Head of caudate nucleus (tissue), 42 donors: ENCODE data around the gene TNFRSF11A.

Experiments used
- DNase-seq, 42 donors: peaks; one replicate each; pipeline versions ENCODE4 v3.0.0 to v3.0.0-alpha.2; 2020 to 2021; ENCODE audit warnings: mixed read lengths in 7 of 42
- intact Hi-C: fragments of 100-400 bp; cut with DNase I; formaldehyde crosslinking; loops from one replicate; pipeline ENCODE4 v1.15.0; 2022

TNFRSF11A gene

GRCh38 chr18:62369129-62369644 is 44.1 kb downstream of the TNFRSF11A start:
- DNase-seq = no peak
- intact Hi-C loops = no loop called here

DNA sequence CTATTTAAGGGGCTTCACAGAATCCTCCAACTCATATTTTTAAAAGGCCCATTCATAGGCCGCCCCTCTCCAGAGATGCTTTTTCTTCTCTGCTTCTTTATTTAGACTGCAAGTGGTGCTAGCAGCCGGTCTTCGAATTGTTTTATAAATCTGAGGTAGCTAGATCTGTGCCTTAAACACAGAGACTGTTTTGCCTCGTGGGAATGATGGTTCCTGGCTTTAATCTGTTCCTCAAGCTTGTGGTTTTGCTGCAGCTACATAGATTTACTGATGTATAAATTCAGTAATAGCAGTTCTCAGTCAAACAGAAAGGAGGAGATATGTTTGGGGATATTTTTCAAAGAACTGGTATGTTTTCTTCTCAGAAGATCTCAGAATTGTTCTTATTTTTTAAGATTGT is 45.3 kb downstream of the TNFRSF11A start:
- intact Hi-C loops = no loop called here
- DNase-seq = no peak

- intact Hi-C loops = no loop called here
These were observed 46.3 kb downstream of the TNFRSF11A start for GRCh38 chr18:62371436-62371835.

DNA sequence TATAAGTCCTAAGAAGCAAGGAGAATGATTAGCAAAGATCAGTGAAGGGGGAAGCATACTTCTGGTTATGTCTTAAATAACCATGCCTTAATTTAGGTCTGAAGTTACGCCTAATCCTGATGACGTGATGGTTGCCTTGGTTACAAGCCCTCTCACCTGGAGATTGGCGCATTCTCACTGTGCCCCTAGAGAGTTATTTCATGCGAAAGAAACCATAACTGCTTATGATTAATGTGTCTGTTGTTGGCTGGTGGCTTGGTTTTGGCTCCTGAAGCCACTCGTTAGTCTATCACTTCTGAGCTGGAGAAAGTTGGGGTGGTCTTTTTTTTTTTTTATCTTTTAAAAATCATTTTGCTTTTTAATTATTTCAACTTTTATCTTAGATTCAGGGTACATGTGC is 47.0 kb downstream of the TNFRSF11A start:
- DNase-seq = peak in 41 of 42 donors; percentile 26 to 91 (median 69)
- intact Hi-C loops = no loop called here

More at GRCh38 chr18:62371436-62371835, 46.3 kb downstream of the TNFRSF11A start:
- DNase-seq = no peak

DNA sequence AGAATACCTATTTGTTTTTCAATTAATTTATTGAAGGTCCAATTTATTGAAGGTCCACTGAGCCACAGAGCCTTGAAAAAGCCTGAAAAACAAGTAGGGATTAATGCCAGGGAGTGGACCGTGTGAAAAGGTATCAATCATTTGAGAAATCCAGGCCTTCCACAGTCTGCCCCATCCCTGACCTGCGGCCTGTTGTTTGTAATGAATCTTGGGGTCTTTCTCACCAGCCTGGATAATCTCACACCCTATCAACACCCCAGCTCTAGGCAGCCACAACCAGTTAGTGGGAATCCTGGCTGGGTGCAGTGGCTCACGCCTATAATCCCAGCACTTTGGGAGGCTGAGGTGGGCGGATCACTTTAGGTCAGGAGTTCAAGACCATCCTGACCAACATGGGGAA is 47.8 kb downstream of the TNFRSF11A start:
- no peak for DNase-seq
- intact Hi-C loops = no loop called here

DNA sequence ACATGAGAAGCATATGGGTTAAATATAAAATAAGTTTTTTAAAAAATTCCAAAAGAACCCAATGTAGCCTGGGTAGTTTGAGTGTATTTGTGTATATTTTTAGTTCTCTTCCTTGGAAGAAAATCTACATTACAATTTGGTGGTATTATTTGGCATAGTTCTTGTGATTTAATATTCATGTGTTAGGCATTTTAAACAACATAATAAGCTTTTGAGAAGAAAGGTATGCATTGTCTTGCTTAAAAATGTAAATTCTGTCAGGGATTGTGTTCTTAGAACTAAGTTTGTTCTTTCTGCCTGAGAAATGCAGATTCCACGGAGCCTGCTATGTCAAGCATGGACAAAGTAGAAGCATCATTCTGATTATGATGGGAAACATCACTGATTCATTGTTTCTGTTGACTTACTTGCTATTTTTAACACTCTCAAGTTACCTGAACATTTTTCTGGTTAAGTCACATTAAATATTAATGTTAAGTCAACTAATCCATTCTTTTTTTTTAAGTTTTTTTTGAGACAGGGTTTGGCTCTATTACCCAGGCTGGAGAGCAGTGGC is 49.4 kb downstream of the TNFRSF11A start:
- intact Hi-C loops = no loop called here
- no peak for DNase-seq

- intact Hi-C loops = no loop called here
- DNase-seq = no peak
These were observed 52.2 kb downstream of the TNFRSF11A start for GRCh38 chr18:62377131-62377807.

DNA sequence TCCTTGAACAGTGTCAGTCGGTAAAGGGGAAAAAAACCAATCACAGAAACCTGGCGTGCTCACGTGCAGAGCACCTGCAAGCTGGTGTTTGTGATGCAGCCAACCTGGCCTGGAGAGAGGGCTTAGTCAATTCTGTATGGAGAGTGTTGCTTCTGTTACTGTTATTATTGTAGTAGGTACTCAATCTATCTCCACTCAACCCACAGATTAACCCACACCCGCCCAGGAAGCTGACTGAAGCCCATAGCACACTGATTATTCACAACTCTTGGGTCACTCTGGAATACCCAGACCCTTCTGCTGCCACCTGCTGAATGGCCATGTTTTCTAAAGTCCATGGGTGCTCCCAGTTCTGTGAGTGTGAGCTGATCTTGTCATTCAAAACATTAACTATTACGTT is 53.9 kb downstream of the TNFRSF11A start:
- intact Hi-C loops = no loop called here
- DNase-seq = no peak

GRCh38 chr18:62381373-62381772 is 56.3 kb downstream of the TNFRSF11A start:
- no peak for DNase-seq
- intact Hi-C loops = no loop called here

- intact Hi-C loops = no loop called here
- no peak for DNase-seq
These were observed 59.0 kb downstream of the TNFRSF11A start for GRCh38 chr18:62384068-62384467.

- no peak for DNase-seq
These were observed 59.5 kb downstream of the TNFRSF11A start for GRCh38 chr18:62384610-62385097.

DNA sequence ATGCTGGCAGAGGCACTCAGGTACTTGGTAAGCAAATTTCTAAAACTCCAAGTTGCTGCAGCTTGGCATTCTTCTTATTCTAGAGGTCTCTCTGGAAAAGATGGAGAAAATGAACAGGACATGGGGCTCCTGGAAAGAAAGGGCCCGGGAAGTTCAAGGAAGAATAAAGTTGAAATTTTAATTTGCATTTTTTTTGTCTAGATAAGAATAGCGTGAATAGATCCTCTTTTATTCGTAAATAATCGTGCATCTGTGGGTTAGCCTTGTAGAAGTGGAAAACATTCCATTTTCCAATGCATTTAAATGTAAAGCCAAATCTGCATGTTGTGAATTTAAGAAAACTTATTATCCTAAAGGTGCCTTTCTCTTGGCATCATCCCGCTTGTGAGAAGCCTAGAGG is 61.0 kb downstream of the TNFRSF11A start:
- no peak for DNase-seq
- intact Hi-C loops = no loop called here

More at GRCh38 chr18:62384610-62385097, 59.5 kb downstream of the TNFRSF11A start:
- intact Hi-C loops = no loop called here

GRCh38 chr18:62386601-62387000 is 61.5 kb downstream of the TNFRSF11A start:
- no peak for DNase-seq
- intact Hi-C loops = no loop called here

GRCh38 chr18:62387257-62387656 is 62.1 kb downstream of the TNFRSF11A start:
- DNase-seq = no peak
- intact Hi-C loops = no loop called here

DNA sequence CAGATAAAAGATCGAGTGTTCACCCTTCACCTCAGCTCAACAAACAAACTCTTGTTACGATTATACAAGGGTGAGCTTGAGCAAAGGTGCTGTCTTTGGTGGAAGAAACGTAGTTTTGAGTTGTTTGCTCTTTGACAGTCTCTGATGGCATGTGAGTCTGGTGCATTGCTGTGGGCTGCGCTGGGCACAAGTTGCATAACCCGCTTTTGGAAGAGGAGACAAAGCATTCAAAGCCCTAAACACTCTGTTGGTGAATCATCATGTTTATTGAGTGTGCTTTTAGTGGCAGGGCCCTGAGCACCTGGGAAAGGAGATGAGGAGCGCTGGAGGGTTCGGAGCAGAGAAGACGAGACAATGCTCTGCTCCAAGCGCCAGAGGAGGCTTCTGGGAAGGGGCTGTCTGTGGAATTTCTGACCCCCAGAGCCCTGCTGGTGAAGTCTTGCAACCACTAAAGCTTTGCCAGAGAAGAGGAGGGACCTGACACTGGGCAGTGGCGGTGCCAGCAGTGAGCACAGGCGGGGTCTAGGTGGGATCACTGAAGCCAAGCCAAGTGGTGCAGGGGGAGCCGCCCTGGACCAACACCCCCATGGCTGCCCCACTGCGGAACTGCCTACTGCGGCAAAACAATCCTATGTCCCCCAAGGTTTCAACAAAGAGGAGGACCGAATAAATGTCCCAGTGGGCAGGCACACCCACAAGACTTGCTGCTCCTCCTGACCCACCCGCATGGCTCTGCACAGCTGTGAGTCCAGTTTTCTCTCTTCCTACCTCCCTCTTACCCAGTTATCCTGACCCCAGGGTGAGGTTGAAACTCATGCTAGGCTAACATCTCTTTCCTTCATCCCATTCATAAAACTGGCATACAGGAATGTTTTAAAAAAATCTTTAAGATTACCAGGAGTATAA is 64.0 kb downstream of the TNFRSF11A start:
- DNase-seq = no peak
- intact Hi-C loops = no loop called here

- intact Hi-C loops = no loop called here
- no peak for DNase-seq
These were observed 64.8 kb downstream of the TNFRSF11A start for GRCh38 chr18:62389761-62390481.

DNA sequence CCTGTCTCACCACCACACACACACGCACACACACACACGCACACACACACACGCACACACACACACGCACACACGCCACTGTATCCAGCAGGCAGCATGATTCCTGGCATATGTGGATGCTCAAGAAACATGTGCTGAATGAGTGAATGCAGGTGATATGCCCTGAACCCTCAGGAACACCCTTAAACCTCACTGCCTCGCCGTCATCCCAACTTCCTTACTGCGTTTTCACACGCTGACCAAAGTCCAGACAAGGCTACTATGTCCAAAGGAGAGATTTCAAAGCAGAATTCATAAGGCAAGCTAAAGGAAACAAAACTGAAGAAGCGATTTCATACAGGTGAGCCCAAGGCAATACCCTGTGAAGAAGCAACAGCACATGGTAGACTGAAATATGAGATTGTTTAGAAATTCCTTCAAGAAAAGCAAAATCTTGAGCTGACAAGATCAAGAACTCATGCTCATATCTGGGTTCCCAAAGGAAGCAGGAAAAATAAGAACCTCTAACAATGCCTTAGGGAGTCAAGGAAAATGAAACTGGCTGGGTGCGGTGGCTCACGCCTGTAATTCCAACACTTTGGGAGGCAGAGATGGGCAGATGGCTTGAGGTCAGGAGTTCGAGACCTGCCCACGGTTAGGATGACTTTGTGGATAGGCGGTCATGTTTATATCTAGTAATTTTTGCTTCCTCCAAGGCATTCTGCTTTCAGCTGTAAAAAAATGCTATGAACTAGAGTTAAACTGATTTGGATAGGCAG is 69.1 kb downstream of the TNFRSF11A start:
- no peak for DNase-seq
- intact Hi-C loops = no loop called here

- no peak for DNase-seq
- intact Hi-C loops = no loop called here
These were observed 71.3 kb downstream of the TNFRSF11A start for GRCh38 chr18:62396381-62396780.
